ENCODE measurements around the gene TAF13. TPM values are rescaled to one million over a fixed set of nuclear protein-coding genes. Genes with fewer than 3 reads are reported as not detected.

TAF13 gene
- total and polyA plus RNA-seq, 9 of the 15 experiments (the other 6 are each of a cell fraction or from before 2014, with no cell fraction given), result 14.9 to 77.2 (median 38.7) TPM

DNA sequence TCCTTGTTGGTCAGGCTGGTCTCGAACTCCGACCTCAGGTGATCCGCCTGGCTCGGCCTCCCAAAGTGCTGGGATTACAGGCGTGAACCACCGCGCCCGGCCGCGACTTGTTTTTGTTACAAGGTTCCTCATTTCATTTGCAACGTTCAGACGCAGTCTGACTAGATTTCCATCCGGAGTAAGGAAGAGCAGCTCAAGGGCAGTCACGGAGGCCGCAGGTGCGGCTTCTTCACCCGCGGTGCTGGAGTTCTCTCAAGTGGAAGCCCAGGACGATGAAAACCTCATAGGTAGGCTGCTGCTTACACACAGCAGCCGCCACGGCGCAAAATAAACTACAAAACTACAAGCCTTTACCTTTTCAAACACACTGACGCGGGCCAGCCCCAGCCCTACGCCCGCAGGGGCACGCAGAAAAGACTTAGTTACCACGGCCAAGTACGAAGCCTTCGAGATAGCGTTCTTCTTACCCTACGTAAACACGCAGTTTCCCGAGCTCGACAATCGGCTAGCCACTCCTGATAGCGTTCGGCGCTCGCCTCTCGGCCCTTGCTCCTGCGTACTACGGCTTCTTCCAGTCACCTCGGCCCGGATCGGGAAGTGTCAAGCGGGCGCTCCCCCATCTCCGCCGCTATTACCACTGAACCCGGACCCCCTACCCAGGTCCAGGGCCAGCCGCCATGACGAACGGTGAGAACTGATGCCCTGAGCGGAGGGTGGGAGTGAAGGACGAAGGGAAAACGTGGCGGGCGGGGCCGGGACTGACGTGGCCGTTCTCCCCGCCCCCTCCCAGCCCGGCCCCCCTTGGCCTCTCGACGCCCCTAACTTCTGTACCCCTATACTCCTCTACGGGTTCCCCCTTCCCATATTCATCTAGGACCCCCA lies 14.6 kb upstream of the TAF13 start, which contains the start of gene TMEM167B (continued):
- TF ChIP-seq PPARD (CRISPR knock-in tag; IDR thresholded peaks at IDR 0.05) (no peak), ZNF121 (CRISPR knock-in tag; conservative IDR thresholded peaks at IDR 0.05) (no peak), GABPA (tag; conservative IDR thresholded peaks at IDR 0.05; ENCODE audit: low read depth) (peak; percentile 61), ZEB2 (IDR thresholded peaks at IDR 0.05) (peak; percentile 92), ZNF695 (CRISPR knock-in tag; IDR thresholded peaks at IDR 0.05) (no peak), KDM4B (IDR thresholded peaks at IDR 0.05; ENCODE audit: borderline replicate concordance in 2 of 2, low read depth in 1 of 2) (peak in 1 of 2 experiments; percentile 83; a peak in 1 of 4 replicates), ZFP30 (CRISPR knock-in tag; IDR thresholded peaks at IDR 0.05; ENCODE audit: borderline replicate concordance) (no peak), ZNF561 (CRISPR knock-in tag; conservative IDR thresholded peaks at IDR 0.05) (no peak; the same call in 1 of the 2 replicates), BRF1 (IDR thresholded peaks at IDR 0.05; ENCODE audit: borderline replicate concordance, extremely low read depth, insufficient read length) (no peak), ZZZ3 (IDR thresholded peaks at IDR 0.05) (no peak), GTF2A2 (tag; IDR thresholded peaks at IDR 0.05) (no peak; the same call in none of the 2 replicates), PHF20 (IDR thresholded peaks at IDR 0.05; ENCODE audit: partially characterized antibody) (peak; percentile 79), NCOA6 (IDR thresholded peaks at IDR 0.05) (peak; percentile 82; the same call in 1 of the 2 replicates)
- TF ChIP-seq, protein P1, sequence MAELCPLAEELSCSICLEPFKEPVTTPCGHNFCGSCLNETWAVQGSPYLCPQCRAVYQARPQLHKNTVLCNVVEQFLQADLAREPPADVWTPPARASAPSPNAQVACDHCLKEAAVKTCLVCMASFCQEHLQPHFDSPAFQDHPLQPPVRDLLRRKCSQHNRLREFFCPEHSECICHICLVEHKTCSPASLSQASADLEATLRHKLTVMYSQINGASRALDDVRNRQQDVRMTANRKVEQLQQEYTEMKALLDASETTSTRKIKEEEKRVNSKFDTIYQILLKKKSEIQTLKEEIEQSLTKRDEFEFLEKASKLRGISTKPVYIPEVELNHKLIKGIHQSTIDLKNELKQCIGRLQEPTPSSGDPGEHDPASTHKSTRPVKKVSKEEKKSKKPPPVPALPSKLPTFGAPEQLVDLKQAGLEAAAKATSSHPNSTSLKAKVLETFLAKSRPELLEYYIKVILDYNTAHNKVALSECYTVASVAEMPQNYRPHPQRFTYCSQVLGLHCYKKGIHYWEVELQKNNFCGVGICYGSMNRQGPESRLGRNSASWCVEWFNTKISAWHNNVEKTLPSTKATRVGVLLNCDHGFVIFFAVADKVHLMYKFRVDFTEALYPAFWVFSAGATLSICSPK (IDR thresholded peaks at IDR 0.05; ENCODE audit: borderline replicate concordance), result no peak
- TF ChIP-seq, protein P2, sequence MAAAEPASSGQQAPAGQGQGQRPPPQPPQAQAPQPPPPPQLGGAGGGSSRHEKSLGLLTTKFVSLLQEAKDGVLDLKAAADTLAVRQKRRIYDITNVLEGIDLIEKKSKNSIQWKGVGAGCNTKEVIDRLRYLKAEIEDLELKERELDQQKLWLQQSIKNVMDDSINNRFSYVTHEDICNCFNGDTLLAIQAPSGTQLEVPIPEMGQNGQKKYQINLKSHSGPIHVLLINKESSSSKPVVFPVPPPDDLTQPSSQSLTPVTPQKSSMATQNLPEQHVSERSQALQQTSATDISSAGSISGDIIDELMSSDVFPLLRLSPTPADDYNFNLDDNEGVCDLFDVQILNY (CRISPR knock-in tag; IDR thresholded peaks at IDR 0.05), result peak; percentile 73
- TF ChIP-seq, protein P3, sequence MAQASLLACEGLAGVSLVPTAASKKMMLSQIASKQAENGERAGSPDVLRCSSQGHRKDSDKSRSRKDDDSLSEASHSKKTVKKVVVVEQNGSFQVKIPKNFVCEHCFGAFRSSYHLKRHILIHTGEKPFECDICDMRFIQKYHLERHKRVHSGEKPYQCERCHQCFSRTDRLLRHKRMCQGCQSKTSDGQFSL (CRISPR knock-in tag; IDR thresholded peaks at IDR 0.05), result peak; percentile 87; the same call in 1 of the 2 replicates
- TF ChIP-seq, protein P3 (tag; IDR thresholded peaks at IDR 0.05), result no peak
- TF ChIP-seq, protein P4, sequence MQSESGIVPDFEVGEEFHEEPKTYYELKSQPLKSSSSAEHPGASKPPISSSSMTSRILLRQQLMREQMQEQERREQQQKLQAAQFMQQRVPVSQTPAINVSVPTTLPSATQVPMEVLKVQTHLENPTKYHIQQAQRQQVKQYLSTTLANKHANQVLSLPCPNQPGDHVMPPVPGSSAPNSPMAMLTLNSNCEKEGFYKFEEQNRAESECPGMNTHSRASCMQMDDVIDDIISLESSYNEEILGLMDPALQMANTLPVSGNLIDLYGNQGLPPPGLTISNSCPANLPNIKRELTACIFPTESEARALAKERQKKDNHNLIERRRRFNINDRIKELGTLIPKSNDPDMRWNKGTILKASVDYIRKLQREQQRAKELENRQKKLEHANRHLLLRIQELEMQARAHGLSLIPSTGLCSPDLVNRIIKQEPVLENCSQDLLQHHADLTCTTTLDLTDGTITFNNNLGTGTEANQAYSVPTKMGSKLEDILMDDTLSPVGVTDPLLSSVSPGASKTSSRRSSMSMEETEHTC (IDR thresholded peaks at IDR 0.05), result no peak
- TF ChIP-seq, protein P5, sequence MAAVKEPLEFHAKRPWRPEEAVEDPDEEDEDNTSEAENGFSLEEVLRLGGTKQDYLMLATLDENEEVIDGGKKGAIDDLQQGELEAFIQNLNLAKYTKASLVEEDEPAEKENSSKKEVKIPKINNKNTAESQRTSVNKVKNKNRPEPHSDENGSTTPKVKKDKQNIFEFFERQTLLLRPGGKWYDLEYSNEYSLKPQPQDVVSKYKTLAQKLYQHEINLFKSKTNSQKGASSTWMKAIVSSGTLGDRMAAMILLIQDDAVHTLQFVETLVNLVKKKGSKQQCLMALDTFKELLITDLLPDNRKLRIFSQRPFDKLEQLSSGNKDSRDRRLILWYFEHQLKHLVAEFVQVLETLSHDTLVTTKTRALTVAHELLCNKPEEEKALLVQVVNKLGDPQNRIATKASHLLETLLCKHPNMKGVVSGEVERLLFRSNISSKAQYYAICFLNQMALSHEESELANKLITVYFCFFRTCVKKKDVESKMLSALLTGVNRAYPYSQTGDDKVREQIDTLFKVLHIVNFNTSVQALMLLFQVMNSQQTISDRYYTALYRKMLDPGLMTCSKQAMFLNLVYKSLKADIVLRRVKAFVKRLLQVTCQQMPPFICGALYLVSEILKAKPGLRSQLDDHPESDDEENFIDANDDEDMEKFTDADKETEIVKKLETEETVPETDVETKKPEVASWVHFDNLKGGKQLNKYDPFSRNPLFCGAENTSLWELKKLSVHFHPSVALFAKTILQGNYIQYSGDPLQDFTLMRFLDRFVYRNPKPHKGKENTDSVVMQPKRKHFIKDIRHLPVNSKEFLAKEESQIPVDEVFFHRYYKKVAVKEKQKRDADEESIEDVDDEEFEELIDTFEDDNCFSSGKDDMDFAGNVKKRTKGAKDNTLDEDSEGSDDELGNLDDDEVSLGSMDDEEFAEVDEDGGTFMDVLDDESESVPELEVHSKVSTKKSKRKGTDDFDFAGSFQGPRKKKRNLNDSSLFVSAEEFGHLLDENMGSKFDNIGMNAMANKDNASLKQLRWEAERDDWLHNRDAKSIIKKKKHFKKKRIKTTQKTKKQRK (IDR thresholded peaks at IDR 0.05; ENCODE audit: borderline replicate concordance, low read depth, low read length), result peak; percentile 72; the same call in 1 of the 2 replicates
